H1 (cell line): ENCODE measurements around the gene ADD1. TPM values are rescaled to one million over a fixed set of nuclear protein-coding genes. Genes with fewer than 3 reads are reported as not detected.

Source experiments
- KDM4A ChIP-seq: IDR thresholded peaks from one replicate; pipeline ENCODE4 v1.7.1; 2012; ENCODE audit warnings: low read depth, mild to moderate bottlenecking, moderate library complexity, low read length, inconsistent platforms; ENCODE audit not compliant: severe bottlenecking
- NANOG ChIP-seq: IDR thresholded peaks from 2 replicates; pipeline ENCODE4 v1.6.1; 2011; ENCODE audit warnings: low read length, low read depth, mild to moderate bottlenecking, inconsistent platforms; ENCODE audit not compliant: insufficient read depth, poor library complexity, severe bottlenecking
- SRF ChIP-seq: IDR thresholded peaks from 2 replicates; pipeline ENCODE4 v1.6.1; 2011; ENCODE audit warnings: mild to moderate bottlenecking, low read depth, low read length, moderate library complexity
- SUZ12 ChIP-seq: fragments of 200-600 bp; sonication (generic); IDR thresholded peaks from 2 replicates; pipeline ENCODE4 v1.6.1; 2012; ENCODE audit warnings: mild to moderate bottlenecking, inconsistent platforms, low read length, moderate library complexity, mixed read lengths
- polyA plus RNA-seq, 7 experiments: library from polyadenylated mRNA; depleted of rRNA in 3 of 7; stranded (reverse) in 5 of 7; unstranded in 2 of 7; fragments of >200 nt in 5 of 7; fragments of 200-250 nt in 2 of 7; gene quantifications; 1 replicate in 5 of 7; 2 replicates in 1 of 7; 4 replicates in 1 of 7; pipeline versions ENCODE4 v1.2.1 to v1.2.3, GENCODE V29; 2011 to 2013; ENCODE audit warnings: missing spikeins in 2 of 7, mixed read lengths in 2 of 7
- total RNA-seq: library from RNA; stranded (reverse); fragmentation: NEBNext Ultra II Directional; extraction: Animal tissue kit (Norgen Biotek cat#: 25700); gene quantifications from 2 replicates; pipeline ENCODE4 v1.2.1, GENCODE V29; 2021
- TF ChIP-seq, protein P1 (sequence below), 3 experiments: IDR thresholded peaks; 1 replicate in 2 of 3; 2 replicates in 1 of 3; pipeline versions ENCODE4 v1.5.1 to v1.6.1; 2011; ENCODE audit warnings: low read length in 3 of 3, mild to moderate bottlenecking in 3 of 3, inconsistent platforms in 2 of 3, low read depth in 1 of 3, moderate library complexity in 1 of 3; ENCODE audit not compliant: insufficient read depth in 1 of 3; ENCODE audit errors: control extremely low read depth in 1 of 3

The ADD1 gene
- total and polyA plus RNA-seq, 2 of the 8 experiments (the other 6 are each of a cell fraction or from before 2014, with no cell fraction given) = 113 to 143 TPM

GRCh38 chr4:2965262-2965661 lies 121.6 kb downstream of the ADD1 start (continued):
- TF ChIP-seq KDM4A = no peak
- TF ChIP-seq SUZ12 = no peak
- TF ChIP-seq, protein P1, sequence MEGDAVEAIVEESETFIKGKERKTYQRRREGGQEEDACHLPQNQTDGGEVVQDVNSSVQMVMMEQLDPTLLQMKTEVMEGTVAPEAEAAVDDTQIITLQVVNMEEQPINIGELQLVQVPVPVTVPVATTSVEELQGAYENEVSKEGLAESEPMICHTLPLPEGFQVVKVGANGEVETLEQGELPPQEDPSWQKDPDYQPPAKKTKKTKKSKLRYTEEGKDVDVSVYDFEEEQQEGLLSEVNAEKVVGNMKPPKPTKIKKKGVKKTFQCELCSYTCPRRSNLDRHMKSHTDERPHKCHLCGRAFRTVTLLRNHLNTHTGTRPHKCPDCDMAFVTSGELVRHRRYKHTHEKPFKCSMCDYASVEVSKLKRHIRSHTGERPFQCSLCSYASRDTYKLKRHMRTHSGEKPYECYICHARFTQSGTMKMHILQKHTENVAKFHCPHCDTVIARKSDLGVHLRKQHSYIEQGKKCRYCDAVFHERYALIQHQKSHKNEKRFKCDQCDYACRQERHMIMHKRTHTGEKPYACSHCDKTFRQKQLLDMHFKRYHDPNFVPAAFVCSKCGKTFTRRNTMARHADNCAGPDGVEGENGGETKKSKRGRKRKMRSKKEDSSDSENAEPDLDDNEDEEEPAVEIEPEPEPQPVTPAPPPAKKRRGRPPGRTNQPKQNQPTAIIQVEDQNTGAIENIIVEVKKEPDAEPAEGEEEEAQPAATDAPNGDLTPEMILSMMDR (IDR thresholded peaks at IDR 0.05; ENCODE audit: control extremely low read depth in 1 of 3, insufficient read depth in 1 of 3, low read depth in 1 of 3, low read length in 3 of 3) = no peak
- no peak for TF ChIP-seq NANOG
- no peak for TF ChIP-seq SRF
